Measurements from ENCODE around the gene MCF2L.

The MCF2L gene

DNA sequence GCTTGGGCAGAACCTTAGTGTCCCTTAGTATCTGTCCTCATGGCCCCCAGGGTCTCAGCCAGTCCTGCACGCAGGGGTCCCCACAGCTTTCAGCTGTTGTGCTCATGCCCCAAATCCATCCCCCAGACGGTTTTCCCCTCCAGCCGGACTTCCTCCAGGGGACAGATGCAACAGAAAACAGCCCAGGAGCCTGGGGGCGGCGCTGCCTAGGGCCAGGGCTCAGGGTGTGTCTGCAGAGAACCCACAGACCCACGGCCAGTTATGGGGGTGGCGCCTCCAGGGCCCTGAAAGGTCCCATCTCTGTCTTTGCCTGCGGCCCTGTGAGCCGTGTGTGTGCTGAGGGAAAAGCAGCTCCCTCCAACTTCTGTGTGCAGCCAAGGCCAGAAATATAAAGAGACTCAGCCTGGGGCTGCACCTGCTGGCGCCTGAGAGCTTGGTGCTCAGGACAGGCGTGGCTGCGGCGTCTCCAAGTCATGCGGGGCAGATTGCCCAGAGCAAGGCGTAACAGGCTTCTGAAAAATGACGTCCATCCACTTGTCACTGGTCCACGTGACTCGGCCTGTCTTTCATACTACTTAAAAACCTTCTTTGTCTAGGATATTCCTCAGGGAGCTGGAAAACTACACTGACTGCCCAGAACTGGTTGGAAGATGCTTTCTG is 114.5 kb downstream of the MCF2L start:
- no peak for DNase-seq (ENCODE audit: low spot score)

DNA sequence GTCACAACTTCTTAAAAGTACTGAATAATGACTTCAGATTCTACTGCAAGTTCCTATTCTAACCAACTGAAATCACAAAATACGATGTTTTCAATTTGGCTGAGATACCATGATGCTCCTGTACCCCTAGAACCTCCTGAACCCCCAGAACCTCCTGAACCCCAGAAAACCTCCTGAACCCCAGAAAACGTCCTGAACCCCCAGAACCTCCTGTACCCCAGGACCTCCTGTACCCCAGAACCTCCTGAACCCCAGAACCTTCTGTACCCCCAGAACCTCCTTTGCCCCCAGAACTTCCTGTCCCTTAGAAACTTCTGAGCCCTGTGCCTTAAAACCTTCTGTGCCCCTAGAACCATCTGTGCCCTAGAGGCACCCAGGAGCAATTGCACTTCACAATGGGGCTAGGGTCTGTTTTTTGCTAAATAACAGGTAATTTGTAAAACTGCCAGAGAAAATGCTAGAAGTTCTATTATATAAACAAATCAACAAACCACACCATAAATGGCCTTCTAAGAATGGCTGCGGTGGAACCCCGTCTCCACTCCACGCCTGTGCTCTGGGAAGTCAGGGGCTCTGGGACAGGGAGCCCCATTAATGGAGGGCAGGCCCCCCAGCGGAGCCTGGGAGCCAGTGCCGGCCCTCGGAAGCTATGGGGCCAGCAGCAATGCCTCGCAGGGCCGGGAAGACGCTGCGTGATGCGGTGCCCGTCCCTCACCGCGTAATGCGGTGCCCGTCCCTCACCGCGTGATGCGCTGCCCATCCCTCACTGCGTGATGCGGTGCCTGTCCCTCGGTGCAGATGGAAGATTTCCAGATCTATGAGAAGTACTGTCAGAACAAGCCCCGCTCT is 115.3 kb downstream of the MCF2L start:
- DNase-seq (ENCODE audit: low spot score): no peak

DNA sequence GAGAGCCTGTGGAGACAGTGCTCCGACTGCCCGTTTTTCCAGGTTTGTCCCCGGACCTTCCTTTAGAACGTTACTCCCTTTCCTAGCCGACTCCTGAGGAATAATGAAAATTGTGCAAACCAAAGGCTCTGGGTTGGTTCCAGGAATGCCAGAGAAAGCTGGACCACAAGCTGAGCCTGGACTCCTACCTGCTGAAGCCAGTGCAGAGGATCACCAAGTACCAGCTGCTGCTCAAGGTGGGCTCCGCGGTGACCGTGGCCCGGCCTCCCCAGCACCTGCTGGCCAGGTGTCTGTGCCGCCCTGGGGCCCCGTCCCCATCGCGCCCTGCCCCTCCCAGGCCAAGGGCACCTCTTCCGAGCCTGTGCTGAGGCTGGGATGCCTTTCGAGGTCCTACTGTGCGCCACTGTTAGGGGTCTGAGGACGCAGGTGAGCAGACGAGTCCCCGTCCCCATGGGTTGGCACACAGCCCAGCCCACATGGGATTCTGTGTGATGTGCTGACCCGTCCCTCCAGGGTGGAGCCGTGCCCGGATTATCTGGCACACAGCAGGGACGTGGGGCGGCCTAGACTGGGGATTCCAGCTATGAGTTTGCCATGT is 116.0 kb downstream of the MCF2L start:
- DNase-seq (ENCODE audit: low spot score): no peak

- DNase-seq (ENCODE audit: low spot score): no peak
Observed at GRCh38 chr13:113086031-113086750, 117.2 kb downstream of the MCF2L start.

- DNase-seq (ENCODE audit: low spot score): no peak
Observed at GRCh38 chr13:113086991-113087922, 118.2 kb downstream of the MCF2L start.

DNA sequence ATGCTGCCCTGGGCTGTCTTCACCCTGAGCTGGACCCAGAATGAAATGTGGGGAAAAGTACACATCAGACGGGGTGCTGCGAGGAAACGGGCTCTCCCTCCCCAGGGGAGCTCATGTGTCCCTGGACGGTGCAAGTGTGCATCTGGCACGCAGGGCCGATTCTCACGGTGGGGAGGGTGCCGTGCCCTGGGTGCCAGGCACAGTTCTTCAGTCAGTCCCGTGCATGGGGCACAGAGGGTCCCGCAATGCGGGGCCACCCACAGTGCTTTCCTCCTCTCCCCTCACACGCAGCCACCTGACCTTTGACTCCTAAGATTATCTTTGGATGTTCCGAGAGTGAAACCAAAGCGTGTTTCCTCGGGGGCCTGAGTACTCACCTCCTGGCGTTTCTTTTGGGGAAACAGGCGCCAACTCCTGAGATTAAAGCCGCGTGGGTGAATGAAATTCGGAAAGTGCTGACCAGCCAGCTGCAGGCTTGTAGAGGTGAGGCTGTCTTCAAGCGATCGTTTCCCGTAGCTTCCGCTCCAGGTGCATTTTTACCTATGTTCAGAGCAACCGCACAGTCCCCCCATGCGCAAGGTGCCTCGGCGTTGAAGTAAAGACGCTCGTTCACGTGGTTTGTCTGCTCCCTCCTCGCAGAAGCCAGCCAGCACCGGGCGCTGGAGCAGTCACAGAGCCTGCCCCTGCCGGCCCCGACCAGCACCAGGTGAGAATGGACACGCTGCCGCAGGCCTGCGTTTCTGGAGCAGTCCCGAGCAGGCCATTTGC is 119.1 kb downstream of the MCF2L start:
- no peak for DNase-seq (ENCODE audit: low spot score)

- DNase-seq (ENCODE audit: low spot score): no peak
Observed at GRCh38 chr13:113088691-113089020, 119.6 kb downstream of the MCF2L start.

DNA sequence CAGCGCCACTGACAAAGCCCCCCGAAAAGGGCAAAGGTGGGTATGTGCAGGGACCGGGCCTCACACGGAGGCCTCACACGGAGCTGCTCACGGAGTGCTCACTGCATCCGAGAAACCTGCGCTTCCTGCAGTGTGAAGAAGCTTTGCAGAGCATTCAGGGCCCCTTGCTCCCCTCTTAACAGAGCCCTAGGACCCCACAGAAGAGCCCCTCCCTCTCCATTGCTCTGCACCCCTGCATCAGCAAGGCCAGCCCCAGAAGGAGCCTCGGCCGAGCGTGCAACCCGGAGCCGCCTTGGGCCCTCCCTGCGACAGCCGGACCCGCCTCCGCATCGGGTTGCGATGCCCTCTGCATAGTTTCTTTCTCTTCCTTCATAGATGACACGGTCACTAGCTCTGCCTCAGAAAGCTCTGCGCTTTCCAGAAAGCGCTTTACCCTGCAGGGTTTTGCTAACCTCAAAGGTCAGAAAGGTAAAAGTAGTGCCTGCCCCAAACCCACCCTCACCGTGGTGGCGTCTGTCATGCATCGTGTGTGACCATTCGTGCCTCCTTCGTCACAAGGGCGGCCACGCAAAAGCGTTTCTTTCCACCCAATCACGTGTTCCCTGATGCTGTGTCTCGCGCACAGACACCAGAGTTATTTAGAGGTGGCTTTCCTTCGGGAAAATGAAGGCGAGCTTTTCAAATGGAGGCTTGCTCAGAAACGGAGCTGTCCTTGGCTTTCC is 120.8 kb downstream of the MCF2L start:
- no peak for DNase-seq (ENCODE audit: low spot score)

DNA sequence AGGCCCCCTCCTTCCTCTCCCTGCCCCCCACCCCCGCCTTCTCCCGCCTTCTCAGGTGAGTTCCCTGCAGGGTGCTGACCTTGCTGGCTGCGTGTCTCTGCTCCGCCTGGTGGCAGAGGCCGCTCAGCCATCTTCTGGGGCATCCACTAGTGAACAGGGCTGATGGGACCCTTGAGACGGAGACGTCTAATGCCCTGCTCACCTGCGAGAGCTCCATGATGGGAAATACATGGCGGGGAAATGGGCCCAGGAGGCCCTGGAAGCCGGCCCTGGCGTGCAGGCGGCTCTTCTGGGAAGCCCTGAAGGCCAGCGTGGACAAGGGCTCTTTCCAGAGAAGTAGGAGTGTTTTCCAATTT is 121.4 kb downstream of the MCF2L start:
- DNase-seq (ENCODE audit: low spot score): no peak

DNA sequence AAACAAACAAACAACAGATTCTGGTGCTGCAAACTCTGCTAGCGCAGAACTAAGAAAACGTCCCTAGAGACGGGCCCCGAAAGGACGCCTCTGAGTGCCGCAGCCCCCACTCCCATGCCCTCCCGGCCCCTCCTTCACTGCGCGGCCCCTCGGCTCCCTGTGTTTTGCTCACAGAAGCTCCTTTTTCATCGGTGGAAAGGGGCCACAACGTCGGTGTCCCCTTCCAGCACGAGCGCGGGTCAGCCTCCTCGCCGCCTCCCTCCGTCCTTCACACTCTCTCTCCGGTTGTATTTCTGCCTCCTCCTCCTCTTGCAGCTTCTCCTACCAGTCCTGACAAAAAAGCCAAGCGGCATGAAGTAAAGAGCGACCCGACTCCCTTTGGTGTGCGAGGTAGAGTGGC is 121.8 kb downstream of the MCF2L start:
- DNase-seq (ENCODE audit: low spot score): no peak

- no peak for DNase-seq (ENCODE audit: low spot score)
Observed at GRCh38 chr13:113091211-113091771, 122.3 kb downstream of the MCF2L start.

DNA sequence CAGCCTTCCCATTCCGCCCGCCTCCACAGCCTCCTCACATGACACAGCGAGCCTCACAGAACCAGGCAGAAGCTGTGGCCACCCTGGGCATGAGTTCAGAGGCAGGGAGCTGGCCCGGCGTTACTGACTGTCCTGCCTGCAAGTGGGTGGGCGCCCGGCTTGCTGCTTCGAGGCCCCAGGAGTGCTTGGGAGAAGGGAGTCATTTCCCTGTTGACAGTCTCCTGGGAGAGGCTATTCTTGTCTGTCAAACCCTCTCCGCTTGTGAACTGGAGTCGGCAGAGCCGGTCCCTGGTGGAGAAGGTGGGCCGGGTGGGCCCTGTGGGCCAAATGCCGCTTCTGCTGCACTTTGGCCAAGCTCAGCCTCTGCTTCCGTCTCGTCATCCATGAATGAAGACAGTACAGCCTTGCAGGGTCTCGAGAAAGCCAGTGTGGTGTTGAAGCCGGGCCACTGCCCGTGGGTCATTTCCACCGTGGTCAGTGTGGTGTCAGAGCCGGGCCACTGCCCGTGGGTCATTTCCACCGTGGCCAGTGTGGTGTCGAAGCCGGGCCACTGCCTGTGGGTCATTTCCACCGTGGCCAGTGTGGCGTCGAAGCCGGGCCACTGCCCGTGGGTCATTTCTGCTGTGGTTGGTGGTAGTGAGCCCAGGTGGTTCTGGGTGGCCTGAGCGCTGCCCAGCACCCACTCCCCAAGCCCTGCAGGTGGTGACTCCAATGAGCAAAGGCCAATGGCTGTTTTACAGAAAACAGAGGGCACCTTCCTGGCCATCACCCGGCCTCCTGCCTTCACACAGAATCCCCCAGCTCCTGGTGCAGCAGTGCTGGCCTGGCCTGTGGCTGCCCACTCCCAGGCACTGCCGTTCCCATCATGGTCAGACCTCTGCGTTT is 123.1 kb downstream of the MCF2L start:
- DNase-seq (ENCODE audit: low spot score): no peak

DNA sequence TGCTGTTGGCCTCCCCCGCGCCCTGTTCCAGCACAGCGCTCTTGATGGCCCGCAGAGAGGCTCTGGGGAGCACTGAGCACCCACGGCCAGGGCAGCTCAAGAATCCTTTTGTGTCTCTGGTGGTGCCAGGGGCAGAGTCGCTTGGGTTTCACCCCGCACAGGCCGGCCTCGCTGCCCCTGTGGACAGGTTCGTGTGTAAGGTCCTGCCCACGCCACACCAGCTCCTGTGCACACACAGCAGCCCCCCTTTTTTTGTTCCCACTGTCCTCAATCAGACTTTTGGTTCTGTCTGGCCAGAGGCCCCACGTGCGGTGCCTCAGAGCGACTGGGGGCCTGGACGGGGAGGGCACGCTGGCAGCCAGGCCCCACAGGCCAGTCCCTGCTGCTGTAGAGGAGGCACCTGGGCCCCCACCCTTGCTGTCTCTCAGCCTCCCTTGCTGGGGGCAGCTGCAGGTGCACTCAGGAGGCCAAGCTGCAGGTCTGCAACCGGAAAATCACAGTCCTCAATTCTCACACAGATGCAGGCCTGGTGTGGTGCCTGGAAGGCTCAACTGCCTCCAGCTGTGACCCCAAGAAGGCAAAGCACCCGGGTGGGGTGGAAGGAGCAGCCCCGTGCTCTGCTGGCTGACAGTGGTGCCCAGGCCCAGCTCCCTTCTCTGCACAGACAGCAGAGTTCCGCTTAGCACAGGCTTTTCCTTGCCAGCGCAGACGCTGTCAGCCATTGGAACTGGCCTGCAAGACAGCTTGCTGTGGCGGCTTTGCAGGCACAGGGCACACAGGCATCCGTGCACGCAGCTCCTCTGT is 124.0 kb downstream of the MCF2L start:
- DNase-seq (ENCODE audit: low spot score): no peak

DNA sequence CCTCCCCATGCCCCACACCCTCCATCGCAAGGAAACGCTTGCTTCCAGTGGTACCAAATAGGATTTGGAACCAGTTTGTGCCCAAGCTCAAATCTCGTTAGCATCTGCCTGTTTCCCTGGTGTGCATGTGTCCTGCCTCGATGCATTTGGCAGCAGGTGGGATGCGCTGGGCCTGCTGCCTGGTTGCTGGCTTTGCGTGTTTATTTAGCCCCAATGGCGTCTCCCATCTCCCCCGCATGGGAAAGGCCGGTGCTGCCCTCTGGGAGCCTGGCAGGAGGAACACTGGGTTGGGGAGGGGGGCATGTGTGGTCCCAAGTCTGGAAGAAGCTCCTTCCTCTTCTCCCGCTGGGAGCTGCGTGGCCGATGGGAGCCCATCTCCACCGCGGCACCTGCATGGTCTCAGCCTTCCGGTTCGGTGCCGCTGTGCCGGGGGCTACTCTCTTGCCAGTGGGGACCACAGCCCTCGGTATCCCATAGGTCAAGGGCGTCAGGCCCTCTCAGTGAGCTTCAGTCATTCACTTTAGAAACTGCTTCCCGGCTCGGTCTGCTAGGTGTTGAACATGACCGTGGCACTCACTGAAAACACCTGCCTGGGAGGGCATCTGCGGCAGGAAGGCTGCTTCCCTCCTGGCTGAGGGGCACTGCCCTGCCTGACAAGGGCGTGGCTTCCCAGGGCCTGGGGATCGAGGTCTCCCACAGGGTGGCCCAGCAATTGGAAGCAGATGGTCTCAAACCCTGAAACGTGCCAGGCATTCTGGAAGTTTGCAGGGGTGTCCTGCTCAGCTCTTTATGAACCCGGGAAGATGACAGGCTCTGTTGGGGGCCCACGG is 124.8 kb downstream of the MCF2L start:
- DNase-seq (ENCODE audit: low spot score): no peak

DNA sequence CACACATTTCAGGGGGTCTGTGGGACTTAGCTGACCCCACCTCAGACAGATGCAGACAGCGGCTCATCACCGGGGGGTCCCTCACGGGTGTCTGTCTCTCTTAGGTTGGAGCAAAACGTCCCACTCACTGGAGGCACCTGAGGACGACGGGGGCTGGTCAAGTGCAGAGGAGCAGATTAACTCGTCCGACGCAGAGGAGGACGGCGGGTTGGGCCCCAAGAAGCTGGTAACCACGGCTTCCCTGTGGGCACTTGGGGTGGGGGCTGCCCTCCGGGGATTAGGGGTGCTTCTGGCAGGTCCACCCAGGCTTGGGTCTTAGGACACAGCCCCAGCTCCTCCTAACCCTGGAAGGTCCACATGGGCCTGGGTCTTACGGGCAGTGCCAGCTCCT is 125.4 kb downstream of the MCF2L start:
- no peak for DNase-seq (ENCODE audit: low spot score)

- no peak for DNase-seq (ENCODE audit: low spot score)
Observed at GRCh38 chr13:113095146-113096051, 126.4 kb downstream of the MCF2L start.

Measured in left forelimb (tissue), 1 donor.